Hair follicle dermal papilla cell (primary cell): Measurements from ENCODE around the gene TMC2. TPM values are rescaled to one million over a fixed set of nuclear protein-coding genes. Genes with fewer than 3 reads are reported as not detected.

Experiments used
- small RNA-seq: library from RNA; depleted of rRNA; stranded (forward); fragments of <200 nt; gene quantifications from one replicate; pipeline ENCODE3, GENCODE V24; 2012
- total RNA-seq: library from RNA; depleted of rRNA; stranded (reverse); fragments of >200 nt; gene quantifications from 2 replicates; pipeline ENCODE4 v1.2.3, GENCODE V29; 2012

TMC2 gene
- total RNA-seq: not detected in 2 replicates

DNA sequence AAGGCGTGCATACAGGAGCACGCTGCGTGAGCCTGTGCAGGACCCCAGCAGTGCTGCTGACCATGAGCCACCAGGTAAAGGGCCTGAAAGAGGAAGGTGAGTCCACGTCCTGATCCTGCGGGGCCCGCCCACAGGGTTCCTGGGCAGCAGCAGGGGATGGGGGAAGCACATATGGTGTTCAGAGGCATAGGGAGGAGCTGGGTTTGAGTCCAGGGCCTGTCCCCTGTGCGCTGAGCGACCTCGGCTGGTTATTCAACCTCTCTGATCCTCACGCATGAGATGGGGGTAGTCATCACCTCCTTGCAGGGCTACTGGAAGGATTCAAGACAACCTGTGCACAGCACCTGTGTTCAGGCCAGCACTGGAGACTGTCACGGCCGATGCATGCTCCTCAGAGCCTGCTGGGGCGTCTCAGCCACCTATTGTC, at the start of gene TMC2:
TMC2 (plus strand) TSS at position 14 of the 427 bp plus-strand sequence; CDS start at position 63, 49 bp downstream.

DNA sequence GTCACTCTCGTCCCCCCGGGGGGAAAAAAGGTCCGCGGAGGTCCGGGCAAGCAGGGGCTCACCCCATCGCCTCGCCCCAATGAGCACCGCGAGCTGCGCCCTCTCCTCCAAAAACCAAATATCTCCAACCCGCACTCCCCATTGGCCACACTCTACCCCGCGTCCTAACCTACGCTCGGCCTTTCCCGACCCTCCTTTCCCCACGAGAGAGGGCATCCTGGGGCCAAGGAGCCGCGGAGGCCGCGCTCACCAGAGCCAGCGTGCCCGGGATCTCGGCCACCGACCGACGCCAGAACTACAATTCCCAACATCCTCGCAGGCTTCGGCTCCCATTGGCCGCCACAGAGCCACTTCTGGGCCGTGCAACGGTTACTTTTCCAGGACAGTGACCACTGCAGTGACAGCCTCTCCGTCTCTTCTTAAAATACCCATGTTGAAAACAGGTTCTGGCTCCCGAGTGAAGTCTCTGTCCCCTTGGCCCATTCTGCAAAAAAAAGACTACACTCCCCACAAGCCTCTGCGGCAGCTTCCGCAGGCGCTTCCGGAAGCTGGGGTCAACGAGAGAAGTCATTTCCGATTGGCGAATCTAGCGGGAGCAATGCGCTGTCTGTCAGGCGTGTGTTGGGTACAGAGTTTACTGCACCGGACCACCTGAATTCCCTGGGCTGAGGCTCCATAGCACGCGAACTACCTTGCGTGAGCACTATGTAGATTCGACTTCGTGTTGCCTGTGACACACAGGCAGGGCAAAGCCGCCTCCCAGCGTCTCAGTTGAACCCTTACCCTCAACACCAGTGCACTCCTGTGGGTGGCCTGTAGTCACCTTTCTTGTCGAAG, 27.5 kb upstream of the TMC2 start, which contains the start of gene ZNF343:
ZNF343 (minus strand) TSS at position 285 of the 837 bp plus-strand sequence. CDS start 15,020 bp downstream, outside the sequence.

DNA sequence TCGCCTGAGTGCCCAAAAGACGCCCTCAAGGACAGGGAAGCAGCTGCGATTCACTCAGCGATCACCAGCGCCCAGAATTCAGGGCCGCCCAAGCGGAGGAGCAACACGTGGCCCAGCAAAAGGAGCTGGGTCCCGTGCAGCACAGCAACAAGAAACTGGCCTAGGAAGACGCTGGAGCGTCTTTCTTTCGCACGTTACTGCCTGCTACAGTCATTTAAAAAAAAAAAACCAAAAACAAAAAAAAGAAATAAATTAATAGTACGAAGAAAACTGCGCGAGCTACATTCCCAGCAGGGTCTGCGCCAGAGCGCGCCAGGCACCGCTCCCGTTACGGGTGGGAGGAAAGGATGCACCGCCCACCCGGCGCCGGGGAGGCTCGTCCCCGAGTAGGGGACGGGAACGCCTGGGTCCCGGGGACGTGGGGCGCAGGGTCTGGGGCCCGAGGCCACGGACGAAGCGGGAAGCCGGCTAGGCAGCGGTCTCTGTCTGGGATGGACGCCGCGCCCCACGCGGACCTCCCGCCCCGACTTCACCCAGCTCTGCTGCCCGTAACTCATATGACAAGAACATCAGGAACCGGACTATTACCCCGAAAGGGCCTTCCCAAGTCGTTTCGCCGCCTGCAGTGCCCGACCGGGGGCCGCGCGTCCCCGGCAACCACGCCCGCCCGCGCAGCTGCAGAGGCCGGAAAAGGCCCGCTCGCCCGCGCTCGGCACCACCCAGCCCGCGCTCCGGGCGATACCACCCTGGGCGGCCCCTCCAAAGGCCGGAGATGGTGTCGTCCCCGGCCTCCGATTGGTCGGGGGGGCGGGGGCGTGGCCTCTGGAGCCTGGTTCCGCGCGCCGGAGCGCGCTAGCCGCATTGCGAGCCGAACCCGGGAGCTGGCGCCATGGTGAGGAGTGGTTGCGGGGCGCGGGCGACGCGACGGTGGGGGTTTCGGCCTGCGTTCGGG, 115.7 kb downstream of the TMC2 start, which contains the start of gene NOP56:
NOP56 (plus strand) TSS at position 861 of the 952 bp plus-strand sequence; CDS start at position 890, 29 bp downstream.

DNA sequence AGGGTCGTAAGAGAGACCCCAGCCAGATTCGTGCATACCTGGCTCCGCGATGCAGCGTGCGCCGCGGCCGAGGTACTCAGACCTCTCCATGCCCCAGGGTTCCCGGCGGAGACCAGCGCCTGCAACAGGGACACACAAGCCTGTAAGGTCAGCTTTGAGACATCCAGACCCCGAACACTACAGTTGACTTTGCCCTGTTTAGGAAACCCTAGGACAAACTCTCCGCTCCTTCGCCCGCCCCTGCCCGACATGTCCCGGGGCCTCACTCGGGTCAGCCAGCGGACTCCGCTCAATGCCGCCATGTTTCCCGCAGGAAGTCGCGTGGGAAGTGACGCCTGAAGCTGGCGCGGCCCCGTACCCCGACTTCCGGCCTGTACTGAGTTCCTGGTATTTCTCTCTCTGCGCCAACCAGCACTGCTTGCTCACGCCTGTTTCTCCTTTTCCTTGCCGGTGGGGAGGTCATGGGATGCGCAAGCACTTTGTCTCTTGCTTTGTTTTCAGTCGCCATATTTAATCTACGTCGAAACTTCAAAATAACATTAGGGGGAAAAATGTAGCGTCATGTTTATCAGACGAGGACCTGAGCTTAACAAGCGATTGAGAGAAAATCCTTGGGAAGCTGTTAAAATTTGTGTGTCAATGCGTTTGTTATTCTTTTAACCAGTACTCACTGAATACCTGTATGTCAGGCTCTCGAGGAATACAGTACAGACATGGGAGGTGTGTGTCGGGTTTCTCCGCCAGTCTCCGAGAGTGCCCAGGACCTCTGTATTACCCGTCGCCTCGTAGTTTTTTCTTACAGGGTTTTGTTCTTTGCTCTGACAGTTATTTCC, 127.7 kb downstream of the TMC2 start, which contains the start of gene IDH3B:
IDH3B (minus strand) TSS at position 330 of the 833 bp plus-strand sequence; CDS start at position 302, 28 bp downstream.

Small RNA genes within 50 kb of the gene (small RNA-seq; reads per million reads assigned to genes)
- gene SNORA51 (not detected), gene SNORD110 (not detected), gene SNORD56 (not detected), gene SNORD57 (not detected), gene SNORD86 (not detected)

Other genes starting within 250 kb of the TMC2 start
- not detected in 2 replicates for gene TGM3, start 240.6 kb upstream of the TMC2 start, total RNA-seq
- gene TGM6, start 155.7 kb upstream of the TMC2 start, total RNA-seq: not detected in 2 replicates
- gene SNRPB, start 65.8 kb upstream of the TMC2 start, total RNA-seq: 76.9 and 87.1 TPM in 2 replicates
- 13.0 and 16.2 TPM in 2 replicates for gene ZNF343, start 27.7 kb upstream of the TMC2 start, total RNA-seq
- 81.8 and 93.3 TPM in 2 replicates for gene NOP56, start 116.1 kb downstream of the TMC2 start, total RNA-seq
- gene IDH3B, start 127.6 kb downstream of the TMC2 start, total RNA-seq: 57.0 and 66.4 TPM in 2 replicates
- gene EBF4, start 156.2 kb downstream of the TMC2 start, total RNA-seq: 0.73 and 3.1 TPM in 2 replicates